GM21515 (cell line): ENCODE results near the gene SPAG9.

Experiments
- ATAC-seq: cut with Tn5 transposase; IDR thresholded peaks from one replicate; pipeline ENCODE4 v1.9.1; 2021; ENCODE audit not compliant: unreplicated experiment

Gene SPAG9

GRCh38 chr17:50993544-50993943 lies 127.1 kb downstream of the SPAG9 start:
- ATAC-seq, result no peak

- no peak for ATAC-seq
Measured at GRCh38 chr17:50989149-50989548, 131.5 kb downstream of the SPAG9 start.

- ATAC-seq, result no peak
Measured at GRCh38 chr17:50988427-50988826, 132.2 kb downstream of the SPAG9 start.

- no peak for ATAC-seq
Measured at GRCh38 chr17:50986989-50987660, 133.5 kb downstream of the SPAG9 start.

- ATAC-seq, result no peak
Measured at GRCh38 chr17:50981279-50981678, 139.4 kb downstream of the SPAG9 start.

- no peak for ATAC-seq
Measured at GRCh38 chr17:50979524-50979927, 141.1 kb downstream of the SPAG9 start.

- ATAC-seq, result no peak
Measured at GRCh38 chr17:50977487-50978159, 143.0 kb downstream of the SPAG9 start.

- ATAC-seq, result no peak
Measured at GRCh38 chr17:50976951-50977472, 143.7 kb downstream of the SPAG9 start.

GRCh38 chr17:50973557-50974494 lies 146.8 kb downstream of the SPAG9 start:
- ATAC-seq, result no peak

- ATAC-seq, result no peak
Measured at GRCh38 chr17:50972577-50972976, 148.1 kb downstream of the SPAG9 start.

GRCh38 chr17:50967795-50968194 lies 152.9 kb downstream of the SPAG9 start:
- ATAC-seq, result no peak

- ATAC-seq, result no peak
Measured at GRCh38 chr17:50966163-50966666, 154.5 kb downstream of the SPAG9 start.

GRCh38 chr17:50963139-50963538 lies 157.5 kb downstream of the SPAG9 start:
- ATAC-seq, result no peak

- no peak for ATAC-seq
Measured at GRCh38 chr17:50961282-50962220, 159.1 kb downstream of the SPAG9 start.

- ATAC-seq, result no peak
Measured at GRCh38 chr17:50959341-50959740, 161.3 kb downstream of the SPAG9 start.

- no peak for ATAC-seq
Measured at GRCh38 chr17:50957600-50958575, 162.8 kb downstream of the SPAG9 start.

GRCh38 chr17:50956750-50957523 lies 163.7 kb downstream of the SPAG9 start:
- no peak for ATAC-seq

- no peak for ATAC-seq
Measured at GRCh38 chr17:50956409-50956749, 164.3 kb downstream of the SPAG9 start.
